GM18505 (cell line): ENCODE results near the gene IGF2.
"Not testable (repeated sequence)": the region's sequence is repeated elsewhere in the genome, so short reads cannot be mapped to it uniquely, and the experiment has no call there.

Experiments used
- ATAC-seq: cut with Tn5 transposase; IDR thresholded peaks from one replicate; pipeline ENCODE4 v1.9.1; 2021; ENCODE audit not compliant: unreplicated experiment
- POLR2A ChIP-seq: IDR thresholded peaks from 4 replicates; pipeline ENCODE4 v1.6.1; 2011; ENCODE audit warnings: borderline replicate concordance; ENCODE audit not compliant: insufficient read depth, insufficient read length; ENCODE audit errors: extremely low read depth

Gene IGF2

GRCh38 chr11:2130881-2131352, 8.3 kb downstream of the IGF2 start:
- TF ChIP-seq POLR2A = no peak
- no peak for ATAC-seq

GRCh38 chr11:2129699-2130366, 9.4 kb downstream of the IGF2 start:
- no peak for TF ChIP-seq POLR2A
- ATAC-seq = no peak

GRCh38 chr11:2129308-2129698, 9.9 kb downstream of the IGF2 start:
- no peak for TF ChIP-seq POLR2A

GRCh38 chr11:2128511-2129307, 10.5 kb downstream of the IGF2 start:
- no peak for TF ChIP-seq POLR2A

More at GRCh38 chr11:2129308-2129698, 9.9 kb downstream of the IGF2 start:
- ATAC-seq = no peak

GRCh38 chr11:2128130-2128510, 11.1 kb downstream of the IGF2 start:
- no peak for TF ChIP-seq POLR2A
- no peak for ATAC-seq

More at GRCh38 chr11:2128511-2129307, 10.5 kb downstream of the IGF2 start:
- ATAC-seq = no peak

- no peak for TF ChIP-seq POLR2A
- no peak for ATAC-seq
These were observed 11.6 kb downstream of the IGF2 start for GRCh38 chr11:2127482-2128129.

- TF ChIP-seq POLR2A = no peak
- no peak for ATAC-seq
These were observed 12.6 kb downstream of the IGF2 start for GRCh38 chr11:2126520-2127085.

- not testable (repeated sequence) for ATAC-seq
These were observed 14.3 kb downstream of the IGF2 start for GRCh38 chr11:2124736-2125484.

GRCh38 chr11:2123628-2123960, 15.6 kb downstream of the IGF2 start:
- ATAC-seq = no peak
- no peak for TF ChIP-seq POLR2A

GRCh38 chr11:2122907-2123627, 16.1 kb downstream of the IGF2 start:
- no peak for ATAC-seq
- TF ChIP-seq POLR2A = no peak

GRCh38 chr11:2122222-2122906, 16.8 kb downstream of the IGF2 start:
- TF ChIP-seq POLR2A = no peak
- ATAC-seq = no peak
